ENCODE measurements around the gene RBMS3. TPM values are rescaled to one million over a fixed set of nuclear protein-coding genes. Genes with fewer than 3 reads are reported as not detected.

The RBMS3 gene
- total RNA-seq, 1 experiment from 2014 or later: 8.7 TPM

- Mint-ChIP-seq H3K36me3 (no peaks in the 10 kb centered on the region), H3K27me3 (ENCODE audit: low read depth) (no peaks in the 10 kb centered on the region), H3K9me3 (no peaks in the 10 kb centered on the region), H3K4me1 (peaks cover 79% of the 10 kb centered on the region), H3K27ac (peak overlapping the region; percentile 96), H3K4me3 (peak overlapping the region; percentile 78)
- ChIA-PET POLR2A (no interaction called here), CTCF (interaction anchor here (0.6 to 1.1 kb wide), 3 partner anchors 9 to 1469 kb away, joined by 3 read pairs; no protein-coding TSS in a partner anchor)
- ATAC-seq (peak; percentile 9), DNase-seq (ENCODE audit: low spot score) (no peak)
- TF ChIP-seq ZNF219 (CRISPR knock-in tag; IDR thresholded peaks at IDR 0.05; ENCODE audit: borderline replicate concordance) (no peak), ESRRA (CRISPR knock-in tag; IDR thresholded peaks at IDR 0.05; ENCODE audit: borderline replicate concordance) (no peak), ZNF425 (CRISPR knock-in tag; conservative IDR thresholded peaks at IDR 0.05) (no peak), CBFB (CRISPR knock-in tag; IDR thresholded peaks at IDR 0.05; ENCODE audit: low read depth) (no peak), TEAD4 (CRISPR knock-in tag; IDR thresholded peaks at IDR 0.05) (no peak), ZNF263 (CRISPR knock-in tag; IDR thresholded peaks at IDR 0.05; ENCODE audit: low read depth) (no peak), ZNF416 (CRISPR knock-in tag; IDR thresholded peaks at IDR 0.05) (no peak), USF1 (CRISPR knock-in tag; IDR thresholded peaks at IDR 0.05) (no peak), JUN (CRISPR knock-in tag; IDR thresholded peaks at IDR 0.05) (no peak), CTCF (IDR thresholded peaks at IDR 0.05) (no peak), NFATC4 (CRISPR knock-in tag; IDR thresholded peaks at IDR 0.05) (no peak), ZNF138 (CRISPR knock-in tag; conservative IDR thresholded peaks at IDR 0.05) (no peak), CREM (CRISPR knock-in tag; IDR thresholded peaks at IDR 0.05) (no peak), NR1H2 (CRISPR knock-in tag; IDR thresholded peaks at IDR 0.05) (no peak)
- TF ChIP-seq, protein P1, sequence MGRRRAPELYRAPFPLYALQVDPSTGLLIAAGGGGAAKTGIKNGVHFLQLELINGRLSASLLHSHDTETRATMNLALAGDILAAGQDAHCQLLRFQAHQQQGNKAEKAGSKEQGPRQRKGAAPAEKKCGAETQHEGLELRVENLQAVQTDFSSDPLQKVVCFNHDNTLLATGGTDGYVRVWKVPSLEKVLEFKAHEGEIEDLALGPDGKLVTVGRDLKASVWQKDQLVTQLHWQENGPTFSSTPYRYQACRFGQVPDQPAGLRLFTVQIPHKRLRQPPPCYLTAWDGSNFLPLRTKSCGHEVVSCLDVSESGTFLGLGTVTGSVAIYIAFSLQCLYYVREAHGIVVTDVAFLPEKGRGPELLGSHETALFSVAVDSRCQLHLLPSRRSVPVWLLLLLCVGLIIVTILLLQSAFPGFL (CRISPR knock-in tag; IDR thresholded peaks at IDR 0.05; ENCODE audit: borderline replicate concordance): no peak
- TF ChIP-seq, protein P2, sequence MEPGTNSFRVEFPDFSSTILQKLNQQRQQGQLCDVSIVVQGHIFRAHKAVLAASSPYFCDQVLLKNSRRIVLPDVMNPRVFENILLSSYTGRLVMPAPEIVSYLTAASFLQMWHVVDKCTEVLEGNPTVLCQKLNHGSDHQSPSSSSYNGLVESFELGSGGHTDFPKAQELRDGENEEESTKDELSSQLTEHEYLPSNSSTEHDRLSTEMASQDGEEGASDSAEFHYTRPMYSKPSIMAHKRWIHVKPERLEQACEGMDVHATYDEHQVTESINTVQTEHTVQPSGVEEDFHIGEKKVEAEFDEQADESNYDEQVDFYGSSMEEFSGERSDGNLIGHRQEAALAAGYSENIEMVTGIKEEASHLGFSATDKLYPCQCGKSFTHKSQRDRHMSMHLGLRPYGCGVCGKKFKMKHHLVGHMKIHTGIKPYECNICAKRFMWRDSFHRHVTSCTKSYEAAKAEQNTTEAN (CRISPR knock-in tag; IDR thresholded peaks at IDR 0.05): no peak
- TF ChIP-seq, protein P3, sequence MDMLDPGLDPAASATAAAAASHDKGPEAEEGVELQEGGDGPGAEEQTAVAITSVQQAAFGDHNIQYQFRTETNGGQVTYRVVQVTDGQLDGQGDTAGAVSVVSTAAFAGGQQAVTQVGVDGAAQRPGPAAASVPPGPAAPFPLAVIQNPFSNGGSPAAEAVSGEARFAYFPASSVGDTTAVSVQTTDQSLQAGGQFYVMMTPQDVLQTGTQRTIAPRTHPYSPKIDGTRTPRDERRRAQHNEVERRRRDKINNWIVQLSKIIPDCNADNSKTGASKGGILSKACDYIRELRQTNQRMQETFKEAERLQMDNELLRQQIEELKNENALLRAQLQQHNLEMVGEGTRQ (CRISPR knock-in tag; IDR thresholded peaks at IDR 0.05): no peak
- TF ChIP-seq, protein P4, sequence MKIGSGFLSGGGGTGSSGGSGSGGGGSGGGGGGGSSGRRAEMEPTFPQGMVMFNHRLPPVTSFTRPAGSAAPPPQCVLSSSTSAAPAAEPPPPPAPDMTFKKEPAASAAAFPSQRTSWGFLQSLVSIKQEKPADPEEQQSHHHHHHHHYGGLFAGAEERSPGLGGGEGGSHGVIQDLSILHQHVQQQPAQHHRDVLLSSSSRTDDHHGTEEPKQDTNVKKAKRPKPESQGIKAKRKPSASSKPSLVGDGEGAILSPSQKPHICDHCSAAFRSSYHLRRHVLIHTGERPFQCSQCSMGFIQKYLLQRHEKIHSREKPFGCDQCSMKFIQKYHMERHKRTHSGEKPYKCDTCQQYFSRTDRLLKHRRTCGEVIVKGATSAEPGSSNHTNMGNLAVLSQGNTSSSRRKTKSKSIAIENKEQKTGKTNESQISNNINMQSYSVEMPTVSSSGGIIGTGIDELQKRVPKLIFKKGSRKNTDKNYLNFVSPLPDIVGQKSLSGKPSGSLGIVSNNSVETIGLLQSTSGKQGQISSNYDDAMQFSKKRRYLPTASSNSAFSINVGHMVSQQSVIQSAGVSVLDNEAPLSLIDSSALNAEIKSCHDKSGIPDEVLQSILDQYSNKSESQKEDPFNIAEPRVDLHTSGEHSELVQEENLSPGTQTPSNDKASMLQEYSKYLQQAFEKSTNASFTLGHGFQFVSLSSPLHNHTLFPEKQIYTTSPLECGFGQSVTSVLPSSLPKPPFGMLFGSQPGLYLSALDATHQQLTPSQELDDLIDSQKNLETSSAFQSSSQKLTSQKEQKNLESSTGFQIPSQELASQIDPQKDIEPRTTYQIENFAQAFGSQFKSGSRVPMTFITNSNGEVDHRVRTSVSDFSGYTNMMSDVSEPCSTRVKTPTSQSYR (CRISPR knock-in tag; IDR thresholded peaks at IDR 0.05): no peak
- TF ChIP-seq, protein P5, sequence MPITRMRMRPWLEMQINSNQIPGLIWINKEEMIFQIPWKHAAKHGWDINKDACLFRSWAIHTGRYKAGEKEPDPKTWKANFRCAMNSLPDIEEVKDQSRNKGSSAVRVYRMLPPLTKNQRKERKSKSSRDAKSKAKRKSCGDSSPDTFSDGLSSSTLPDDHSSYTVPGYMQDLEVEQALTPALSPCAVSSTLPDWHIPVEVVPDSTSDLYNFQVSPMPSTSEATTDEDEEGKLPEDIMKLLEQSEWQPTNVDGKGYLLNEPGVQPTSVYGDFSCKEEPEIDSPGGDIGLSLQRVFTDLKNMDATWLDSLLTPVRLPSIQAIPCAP (CRISPR knock-in tag; IDR thresholded peaks at IDR 0.05): no peak
Measured at GRCh38 chr3:29281344-29282241, 722 bp downstream of the RBMS3 start.

Measured in WTC11 (cell line).